GM12891 (cell line): ENCODE measurements around the gene ADCK1.
"Not testable (repeated sequence)": the region's sequence is repeated elsewhere in the genome, so short reads cannot be mapped to it uniquely, and the experiment has no call there.

Experiments
- POLR2AphosphoS5 ChIP-seq: IDR thresholded peaks from 2 replicates; pipeline ENCODE4 v1.6.1; 2011; ENCODE audit warnings: low read depth, low read length, control low read depth
- SPI1 ChIP-seq: IDR thresholded peaks from 2 replicates; pipeline ENCODE4 v1.6.1; 2011; ENCODE audit warnings: low read depth, low read length, control low read depth

- TF ChIP-seq POLR2AphosphoS5, SPI1: not testable (repeated sequence)
Observed at GRCh38 chr14:77799456-77799855, 453 bp upstream of the ADCK1 start.
